NCI-H2227 treated with DMSO at 0.1 percent for 48 hours (cell line): ENCODE results near the gene PLEKHA8.

ENCODE experiments used
- DNase-seq: peaks from one replicate; lab custom pipeline; 2025; lab: John Stamatoyannopoulos, UW

PLEKHA8 gene

DNA sequence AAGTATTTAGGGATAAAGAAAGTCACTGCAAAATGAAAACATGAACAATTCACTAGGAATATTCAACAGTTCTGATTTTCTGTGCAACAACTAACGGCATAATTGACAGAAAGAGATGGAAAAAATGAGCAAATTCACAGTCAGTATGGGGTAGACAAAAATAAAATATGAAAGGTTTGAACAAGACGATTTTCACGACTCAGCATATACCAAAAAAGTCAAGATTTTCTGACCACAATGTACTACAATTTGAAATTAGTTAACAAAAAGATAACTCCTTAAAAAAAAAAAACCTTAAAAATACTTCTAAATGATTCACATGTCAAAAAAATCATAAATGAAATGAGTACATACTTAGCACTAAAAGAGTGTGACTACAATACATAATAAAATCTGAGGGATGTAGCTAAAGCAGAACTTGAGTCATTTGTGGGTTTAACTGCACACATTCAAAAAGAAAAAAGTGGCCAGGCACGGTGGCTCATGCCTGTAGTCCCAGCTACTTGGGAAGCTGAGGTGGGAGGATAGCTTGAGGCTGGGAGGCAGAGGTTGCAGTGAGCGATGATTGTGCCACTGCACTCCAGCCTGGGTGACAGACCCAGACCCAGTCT is 84.0 kb downstream of the PLEKHA8 start:
- DNase-seq, result no peak

GRCh38 chr7:30113144-30113543 is 84.9 kb downstream of the PLEKHA8 start:
- no peak for DNase-seq

GRCh38 chr7:30114536-30115238 is 86.5 kb downstream of the PLEKHA8 start:
- DNase-seq, result no peak

DNA sequence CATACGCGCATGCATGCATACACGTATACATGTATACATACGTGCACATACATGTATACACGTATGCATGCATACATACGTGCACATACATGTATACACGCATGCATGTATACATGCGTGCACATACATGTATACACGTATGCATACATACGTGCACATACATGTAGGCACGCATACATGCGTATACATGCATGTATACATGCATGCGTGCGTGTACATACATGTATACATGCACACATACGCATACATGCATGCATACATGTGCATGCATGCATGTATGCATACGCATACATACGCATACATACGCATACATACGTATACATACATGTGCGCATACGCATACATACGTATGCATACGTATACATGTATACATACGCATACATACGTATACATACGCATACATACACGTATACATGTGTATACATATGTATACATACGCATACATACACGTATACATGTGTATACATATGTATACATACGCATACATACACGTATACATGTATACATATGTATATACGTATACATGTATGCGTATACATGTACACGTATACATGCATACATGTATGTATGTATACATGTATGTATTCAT is 87.6 kb downstream of the PLEKHA8 start:
- DNase-seq, result no peak

DNA sequence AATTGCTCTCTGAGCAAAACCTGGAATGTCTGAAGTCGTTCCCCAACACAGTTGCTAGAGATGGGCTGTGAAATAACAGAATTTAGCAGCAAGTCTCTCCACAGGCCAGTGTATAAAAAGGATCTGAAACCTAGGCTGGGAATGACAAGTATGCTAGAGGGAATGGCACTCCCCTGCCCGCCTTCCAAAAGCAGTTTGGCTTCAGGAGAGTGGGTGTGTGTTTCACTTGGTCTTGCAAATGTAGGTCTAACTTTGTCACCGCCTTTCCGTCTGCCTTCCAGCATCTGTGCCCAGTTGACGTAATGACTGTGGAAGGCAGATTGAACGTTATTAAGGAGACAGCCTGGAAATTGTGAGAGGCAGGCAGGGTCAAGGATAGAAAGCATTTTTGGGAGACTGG is 88.6 kb downstream of the PLEKHA8 start:
- DNase-seq, result peak; percentile 73

DNA sequence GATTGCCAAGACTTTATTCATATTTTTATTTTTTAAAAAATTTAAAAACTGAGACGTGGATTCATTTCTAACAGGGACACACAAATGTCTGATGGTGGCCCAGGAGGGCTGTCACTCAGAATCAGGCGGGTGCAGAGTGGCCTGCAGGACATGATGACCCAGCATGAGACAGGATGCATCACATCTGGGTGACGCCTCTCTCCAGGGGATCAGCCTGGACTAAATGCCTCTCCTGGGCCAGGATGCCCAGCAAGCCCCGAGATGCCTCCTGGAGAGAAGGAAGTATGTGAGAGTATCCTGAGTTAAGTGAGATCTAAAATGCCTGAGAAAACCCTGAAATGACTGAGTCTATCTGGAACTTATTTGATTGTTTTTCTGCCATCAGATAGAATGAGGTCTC is 89.7 kb downstream of the PLEKHA8 start:
- no peak for DNase-seq

DNA sequence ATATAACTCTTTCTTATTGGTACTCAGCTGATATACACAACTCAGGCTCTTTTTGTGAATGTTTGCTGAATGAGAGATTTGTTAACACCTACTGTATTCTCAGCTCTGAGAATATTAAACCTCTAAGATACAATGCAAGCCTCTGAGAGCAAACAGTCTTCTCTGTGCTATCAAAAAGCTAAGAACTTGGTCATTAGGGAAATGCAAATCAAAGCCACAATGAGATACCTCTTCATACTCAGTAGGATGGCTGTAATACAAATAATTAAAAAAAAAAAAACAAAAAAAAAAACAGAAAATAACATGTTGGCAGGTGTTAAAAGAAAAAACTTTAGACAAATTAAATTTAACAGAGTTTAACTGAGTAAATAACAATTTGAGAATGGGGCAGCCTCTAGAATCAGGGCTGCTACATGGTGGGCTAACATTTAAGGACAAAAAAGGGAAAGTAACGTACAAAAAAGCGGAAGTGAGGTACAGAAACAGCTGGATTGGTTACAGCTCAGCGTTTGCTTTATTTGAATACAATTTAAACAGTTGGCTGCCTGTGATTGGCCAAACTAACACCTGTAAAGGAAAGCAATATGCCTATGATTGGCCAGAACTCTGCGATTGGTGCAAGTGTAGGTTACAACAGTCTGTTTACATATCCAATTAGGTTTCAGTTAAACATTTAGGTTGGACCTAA is 91.8 kb downstream of the PLEKHA8 start:
- no peak for DNase-seq

- no peak for DNase-seq
Observed at GRCh38 chr7:30133736-30134610, 105.8 kb downstream of the PLEKHA8 start.

DNA sequence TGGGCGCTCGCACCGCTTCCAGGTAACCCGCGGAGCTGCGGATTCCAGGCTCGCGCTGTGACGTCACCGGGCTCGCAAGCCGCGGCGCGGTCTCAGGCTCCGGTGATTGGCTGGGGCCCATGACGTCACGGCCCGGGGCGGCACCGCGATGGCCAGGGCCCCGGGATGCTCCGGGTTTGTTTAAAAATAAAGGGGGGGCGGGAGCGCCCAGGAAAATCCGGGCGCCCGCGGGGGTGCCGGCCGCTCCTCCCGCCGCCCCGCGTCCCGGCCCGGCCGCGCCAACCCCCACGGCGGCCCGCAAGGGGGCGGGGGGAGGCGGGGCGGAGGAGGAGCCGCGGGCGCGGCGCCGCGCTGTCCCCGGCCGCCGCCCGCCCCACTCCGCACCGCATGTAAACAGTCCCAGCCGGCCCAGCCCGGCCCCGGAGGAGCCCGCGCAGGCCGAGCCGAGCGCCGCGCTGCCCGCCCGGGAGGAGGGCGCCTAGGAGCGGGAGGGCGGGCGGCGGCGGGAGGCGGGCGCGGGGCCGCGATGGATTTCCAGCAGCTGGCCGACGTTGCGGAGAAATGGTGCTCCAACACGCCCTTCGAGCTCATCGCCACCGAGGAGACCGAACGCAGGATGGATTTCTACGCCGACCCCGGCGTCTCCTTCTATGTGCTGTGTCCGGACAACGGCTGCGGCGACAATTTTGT is 106.5 kb downstream of the PLEKHA8 start, which contains the start of gene MTURN:
MTURN (plus strand) TSS at position 376 of the 690 bp plus-strand sequence; CDS start at position 527, 151 bp downstream.
- peak; percentile 85 for DNase-seq

DNA sequence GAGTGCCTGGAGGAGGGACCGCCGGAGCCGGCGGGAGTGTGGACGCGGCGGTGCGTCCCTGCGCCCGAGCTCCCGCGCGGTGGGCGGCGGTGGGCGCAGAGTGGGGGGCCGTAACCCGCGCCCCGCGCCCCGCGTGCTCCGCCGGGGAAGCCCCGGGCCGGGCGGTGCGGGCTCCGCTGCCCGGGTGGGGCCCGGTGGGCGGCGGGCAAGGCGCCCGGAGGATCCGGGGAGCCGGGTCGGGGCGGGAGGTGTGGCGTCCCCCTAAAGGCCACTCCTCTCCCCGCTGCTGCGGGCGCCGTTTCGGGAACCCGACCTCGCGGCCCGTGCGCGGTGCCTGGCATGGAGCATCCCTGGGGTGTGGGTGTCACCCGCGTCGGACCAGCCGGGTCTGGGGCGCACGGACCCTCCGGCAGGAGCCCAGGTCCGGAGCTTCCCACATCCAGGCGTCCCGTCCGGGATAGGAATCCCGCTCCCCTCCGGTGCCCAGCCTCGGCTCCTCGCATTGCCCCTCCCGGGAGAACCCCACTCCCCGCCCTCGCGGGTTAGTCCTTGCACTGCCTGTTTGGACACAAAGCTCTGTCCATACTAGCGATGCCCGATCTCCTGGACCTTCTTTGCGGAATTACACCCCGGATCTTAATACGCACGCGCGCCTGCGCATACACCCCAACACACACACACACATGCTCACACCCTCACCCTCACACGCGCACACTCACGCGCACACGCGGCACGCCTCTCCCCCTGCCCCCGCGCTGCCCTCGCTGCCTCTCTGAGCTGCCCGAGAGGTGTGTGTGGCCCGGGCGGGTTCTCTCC is 107.3 kb downstream of the PLEKHA8 start:
- DNase-seq, result peak; percentile 63

GRCh38 chr7:30136117-30136731 is 108.0 kb downstream of the PLEKHA8 start:
- no peak for DNase-seq

DNA sequence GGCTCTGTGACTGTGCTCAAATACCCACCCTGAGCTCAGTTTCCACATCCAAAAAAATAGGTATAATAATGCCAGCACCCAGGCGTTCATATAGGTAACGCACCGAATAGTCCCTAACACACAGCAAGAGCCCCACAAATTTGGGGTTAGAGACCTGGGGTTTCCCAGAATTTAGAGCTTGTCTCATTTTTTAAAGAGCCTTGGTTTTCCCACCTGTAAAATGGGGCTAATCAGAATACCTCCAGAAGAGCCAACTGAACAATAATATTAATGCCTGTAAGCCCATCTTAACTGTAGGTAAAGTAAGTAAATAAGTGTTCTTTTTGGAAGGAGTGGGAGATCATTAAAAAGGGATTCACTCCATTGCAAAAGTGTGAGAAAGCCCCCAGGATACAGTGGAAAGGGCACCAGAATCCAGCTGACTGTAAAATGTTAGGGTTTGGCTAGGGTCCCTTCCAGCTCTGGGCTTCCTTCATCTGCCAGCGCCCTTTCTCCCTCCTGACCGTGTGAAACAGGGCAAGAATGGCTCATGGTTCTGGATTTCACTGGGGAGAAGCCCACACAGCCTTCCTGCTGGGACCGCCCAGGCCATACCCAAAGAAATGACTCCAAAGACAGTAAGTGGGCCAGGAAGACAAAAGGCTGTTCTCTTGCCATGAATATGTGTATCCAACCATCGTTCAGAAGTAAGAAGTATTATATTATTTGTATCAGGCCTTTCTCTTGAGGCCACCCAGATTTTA is 108.7 kb downstream of the PLEKHA8 start:
- no peak for DNase-seq

DNA sequence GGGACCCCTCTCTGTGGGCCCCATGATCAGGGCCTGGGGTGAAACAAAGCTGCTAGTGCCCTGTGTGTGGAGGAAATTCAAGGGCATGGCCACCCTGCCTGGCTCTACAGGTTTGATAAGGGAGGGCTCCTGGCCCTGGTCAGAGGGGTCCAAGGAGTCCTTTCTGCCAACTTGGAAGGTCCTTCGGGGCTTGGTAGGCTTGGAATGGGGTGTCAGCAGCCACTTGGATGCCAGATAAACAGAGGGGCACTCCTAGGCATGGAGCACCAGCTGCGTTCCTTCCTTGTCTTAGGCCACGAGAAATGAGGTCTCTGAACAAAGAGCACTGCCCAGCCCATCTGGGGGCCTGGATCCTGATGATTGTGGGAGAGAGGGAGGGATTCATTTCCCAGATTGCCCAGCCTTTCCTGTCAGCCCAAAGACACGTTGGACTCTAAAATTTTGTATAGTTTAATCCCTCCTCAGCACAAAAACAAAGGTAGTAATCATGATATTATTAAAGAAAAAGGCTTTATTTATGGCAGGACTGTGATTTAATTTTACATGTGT is 111.7 kb downstream of the PLEKHA8 start:
- no peak for DNase-seq

DNA sequence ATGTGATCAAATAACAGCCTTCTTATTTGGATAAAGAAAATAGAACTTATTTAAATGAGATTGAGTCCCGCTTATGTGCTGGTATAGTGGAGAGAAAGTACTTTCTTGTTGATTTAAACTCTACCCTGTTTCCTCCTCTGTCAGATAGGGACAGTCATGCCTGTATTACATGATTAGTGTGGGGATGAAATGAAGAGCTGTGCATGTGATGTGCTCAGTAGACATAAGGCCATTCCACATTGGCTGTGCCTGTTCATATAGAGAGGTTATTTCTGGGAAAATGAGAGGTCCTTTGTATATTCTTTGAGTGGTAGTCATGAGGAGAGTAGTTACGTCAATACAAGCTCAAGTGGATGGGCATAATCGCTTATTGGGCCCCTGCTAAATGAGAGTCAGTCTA is 112.2 kb downstream of the PLEKHA8 start:
- DNase-seq, result no peak

DNA sequence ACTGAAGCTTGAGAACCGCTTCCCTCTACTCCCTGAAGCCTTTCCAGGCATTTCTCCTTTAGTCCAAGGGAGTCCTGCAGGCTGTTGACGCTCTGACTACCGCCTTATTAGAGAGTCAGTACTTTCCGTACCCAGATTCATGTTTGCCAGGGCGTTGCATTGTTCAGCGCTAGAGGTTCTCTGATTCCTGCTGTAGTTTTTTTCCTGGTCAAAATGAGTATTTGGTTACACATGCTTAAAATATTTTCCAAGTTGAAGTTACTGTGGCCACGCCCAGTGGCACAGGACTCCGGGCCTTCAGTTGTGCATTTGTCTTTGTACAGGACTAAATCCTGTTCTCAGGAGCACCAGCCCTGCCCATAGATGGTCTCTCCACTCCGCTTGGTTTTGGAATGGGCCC is 114.5 kb downstream of the PLEKHA8 start:
- DNase-seq, result no peak

GRCh38 chr7:30143748-30144251 is 115.6 kb downstream of the PLEKHA8 start:
- DNase-seq, result no peak

- no peak for DNase-seq
Observed at GRCh38 chr7:30144657-30145306, 116.6 kb downstream of the PLEKHA8 start.

GRCh38 chr7:30145426-30145970 is 117.3 kb downstream of the PLEKHA8 start:
- no peak for DNase-seq
